HEK293 (cell line): ENCODE measurements around the gene PCBP3.

Experiments used
- SP2 ChIP-seq: fragments of 450-650 bp; formaldehyde crosslinking; IDR thresholded peaks from 2 replicates; pipeline ENCODE4 v1.5.1; 2016; ENCODE audit warnings: missing biosample characterization, missing genetic modification characterization
- ZBTB20 ChIP-seq: fragments of 450-650 bp; formaldehyde crosslinking; IDR thresholded peaks from 2 replicates; pipeline ENCODE4 v1.5.1; 2016; ENCODE audit warnings: missing biosample characterization, missing genetic modification characterization
- ZBTB21 ChIP-seq: fragments of 450-650 bp; formaldehyde crosslinking; IDR thresholded peaks from 2 replicates; pipeline ENCODE4 v1.5.1; 2017; ENCODE audit warnings: missing biosample characterization, missing genetic modification characterization
- ZNF23 ChIP-seq: fragments of 450-650 bp; formaldehyde crosslinking; IDR thresholded peaks from 2 replicates; pipeline ENCODE4 v1.5.1; 2016; ENCODE audit warnings: missing biosample characterization, missing genetic modification characterization, borderline replicate concordance
- ZNF292 ChIP-seq: fragments of 450-650 bp; formaldehyde crosslinking; IDR thresholded peaks from 2 replicates; pipeline ENCODE4 v1.5.1; 2016; ENCODE audit warnings: low read depth, missing biosample characterization, missing genetic modification characterization, borderline replicate concordance
- TF ChIP-seq, protein P1 (sequence below): fragments of 450-650 bp; formaldehyde crosslinking; IDR thresholded peaks from 2 replicates; pipeline ENCODE4 v1.5.1; 2016; ENCODE audit warnings: missing biosample characterization, missing genetic modification characterization
- TF ChIP-seq, protein P2 (sequence below): fragments of 450-650 bp; formaldehyde crosslinking; IDR thresholded peaks from 2 replicates; pipeline ENCODE4 v1.5.1; 2016; ENCODE audit warnings: missing biosample characterization, missing genetic modification characterization
- TF ChIP-seq, protein P3 (sequence below): fragments of 450-650 bp; formaldehyde crosslinking; IDR thresholded peaks from 2 replicates; pipeline ENCODE4 v1.5.1; 2016; ENCODE audit warnings: missing biosample characterization, missing genetic modification characterization
- TF ChIP-seq, protein P4 (sequence below): fragments of 450-650 bp; formaldehyde crosslinking; IDR thresholded peaks from 2 replicates; pipeline ENCODE4 v1.5.1; 2016; ENCODE audit warnings: missing biosample characterization, missing genetic modification characterization, low read depth
- TF ChIP-seq, protein P5 (sequence below): fragments of 450-650 bp; formaldehyde crosslinking; conservative IDR thresholded peaks from 2 replicates; pipeline ENCODE4 v1.5.1; 2016; ENCODE audit warnings: low read depth, missing biosample characterization, missing genetic modification characterization

DNA sequence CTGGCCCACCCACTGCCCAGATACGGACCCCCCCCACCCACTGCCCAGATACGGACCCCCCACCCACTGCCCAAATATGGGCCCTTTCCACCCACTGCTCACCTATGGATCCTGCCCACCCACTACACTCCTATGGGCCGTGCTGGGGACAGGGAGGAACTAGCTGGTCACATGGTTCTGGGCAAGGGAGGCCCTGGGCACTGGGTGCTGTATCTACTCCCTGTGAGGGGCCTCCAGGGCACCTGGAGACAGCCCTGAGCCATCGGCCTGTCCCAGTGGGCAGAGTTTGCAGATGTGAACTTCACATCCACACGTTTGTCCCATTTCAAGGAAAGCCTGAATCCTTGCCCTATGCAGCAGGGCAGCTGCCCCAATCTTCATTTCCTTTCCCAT is 266.6 kb downstream of the PCBP3 start:
- TF ChIP-seq ZNF292 (tag by site-specific recombination), result no peak
- TF ChIP-seq, protein P1, sequence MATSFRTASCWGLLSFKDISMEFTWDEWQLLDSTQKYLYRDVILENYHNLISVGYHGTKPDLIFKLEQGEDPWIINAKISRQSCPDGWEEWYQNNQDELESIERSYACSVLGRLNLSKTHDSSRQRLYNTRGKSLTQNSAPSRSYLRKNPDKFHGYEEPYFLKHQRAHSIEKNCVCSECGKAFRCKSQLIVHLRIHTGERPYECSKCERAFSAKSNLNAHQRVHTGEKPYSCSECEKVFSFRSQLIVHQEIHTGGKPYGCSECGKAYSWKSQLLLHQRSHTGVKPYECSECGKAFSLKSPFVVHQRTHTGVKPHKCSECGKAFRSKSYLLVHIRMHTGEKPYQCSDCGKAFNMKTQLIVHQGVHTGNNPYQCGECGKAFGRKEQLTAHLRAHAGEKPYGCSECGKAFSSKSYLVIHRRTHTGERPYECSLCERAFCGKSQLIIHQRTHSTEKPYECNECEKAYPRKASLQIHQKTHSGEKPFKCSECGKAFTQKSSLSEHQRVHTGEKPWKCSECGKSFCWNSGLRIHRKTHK (tag by site-specific recombination), result no peak
- no peak for TF ChIP-seq ZNF23 (tag by site-specific recombination)
- TF ChIP-seq, protein P2, sequence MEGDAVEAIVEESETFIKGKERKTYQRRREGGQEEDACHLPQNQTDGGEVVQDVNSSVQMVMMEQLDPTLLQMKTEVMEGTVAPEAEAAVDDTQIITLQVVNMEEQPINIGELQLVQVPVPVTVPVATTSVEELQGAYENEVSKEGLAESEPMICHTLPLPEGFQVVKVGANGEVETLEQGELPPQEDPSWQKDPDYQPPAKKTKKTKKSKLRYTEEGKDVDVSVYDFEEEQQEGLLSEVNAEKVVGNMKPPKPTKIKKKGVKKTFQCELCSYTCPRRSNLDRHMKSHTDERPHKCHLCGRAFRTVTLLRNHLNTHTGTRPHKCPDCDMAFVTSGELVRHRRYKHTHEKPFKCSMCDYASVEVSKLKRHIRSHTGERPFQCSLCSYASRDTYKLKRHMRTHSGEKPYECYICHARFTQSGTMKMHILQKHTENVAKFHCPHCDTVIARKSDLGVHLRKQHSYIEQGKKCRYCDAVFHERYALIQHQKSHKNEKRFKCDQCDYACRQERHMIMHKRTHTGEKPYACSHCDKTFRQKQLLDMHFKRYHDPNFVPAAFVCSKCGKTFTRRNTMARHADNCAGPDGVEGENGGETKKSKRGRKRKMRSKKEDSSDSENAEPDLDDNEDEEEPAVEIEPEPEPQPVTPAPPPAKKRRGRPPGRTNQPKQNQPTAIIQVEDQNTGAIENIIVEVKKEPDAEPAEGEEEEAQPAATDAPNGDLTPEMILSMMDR (tag by site-specific recombination), result no peak
- TF ChIP-seq ZBTB21 (tag by site-specific recombination), result no peak
- TF ChIP-seq, protein P3, sequence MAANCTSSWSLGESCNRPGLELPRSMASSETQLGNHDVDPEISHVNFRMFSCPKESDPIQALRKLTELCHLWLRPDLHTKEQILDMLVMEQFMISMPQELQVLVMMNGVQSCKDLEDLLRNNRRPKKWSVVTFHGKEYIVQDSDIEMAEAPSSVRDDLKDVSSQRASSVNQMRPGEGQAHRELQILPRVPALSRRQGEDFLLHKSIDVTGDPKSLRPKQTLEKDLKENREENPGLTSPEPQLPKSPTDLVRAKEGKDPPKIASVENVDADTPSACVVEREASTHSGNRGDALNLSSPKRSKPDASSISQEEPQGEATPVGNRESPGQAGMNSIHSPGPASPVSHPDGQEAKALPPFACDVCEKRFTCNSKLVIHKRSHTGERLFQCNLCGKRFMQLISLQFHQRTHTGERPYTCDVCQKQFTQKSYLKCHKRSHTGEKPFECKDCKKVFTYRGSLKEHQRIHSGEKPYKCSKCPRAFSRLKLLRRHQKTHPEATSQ (tag by site-specific recombination), result no peak
- TF ChIP-seq SP2, result no peak
- TF ChIP-seq, protein P4, sequence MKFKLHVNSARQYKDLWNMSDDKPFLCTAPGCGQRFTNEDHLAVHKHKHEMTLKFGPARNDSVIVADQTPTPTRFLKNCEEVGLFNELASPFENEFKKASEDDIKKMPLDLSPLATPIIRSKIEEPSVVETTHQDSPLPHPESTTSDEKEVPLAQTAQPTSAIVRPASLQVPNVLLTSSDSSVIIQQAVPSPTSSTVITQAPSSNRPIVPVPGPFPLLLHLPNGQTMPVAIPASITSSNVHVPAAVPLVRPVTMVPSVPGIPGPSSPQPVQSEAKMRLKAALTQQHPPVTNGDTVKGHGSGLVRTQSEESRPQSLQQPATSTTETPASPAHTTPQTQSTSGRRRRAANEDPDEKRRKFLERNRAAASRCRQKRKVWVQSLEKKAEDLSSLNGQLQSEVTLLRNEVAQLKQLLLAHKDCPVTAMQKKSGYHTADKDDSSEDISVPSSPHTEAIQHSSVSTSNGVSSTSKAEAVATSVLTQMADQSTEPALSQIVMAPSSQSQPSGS (tag by site-specific recombination), result no peak
- no peak; the same call in 1 of the 2 replicates for TF ChIP-seq ZBTB20 (tag by site-specific recombination)
- TF ChIP-seq, protein P5, sequence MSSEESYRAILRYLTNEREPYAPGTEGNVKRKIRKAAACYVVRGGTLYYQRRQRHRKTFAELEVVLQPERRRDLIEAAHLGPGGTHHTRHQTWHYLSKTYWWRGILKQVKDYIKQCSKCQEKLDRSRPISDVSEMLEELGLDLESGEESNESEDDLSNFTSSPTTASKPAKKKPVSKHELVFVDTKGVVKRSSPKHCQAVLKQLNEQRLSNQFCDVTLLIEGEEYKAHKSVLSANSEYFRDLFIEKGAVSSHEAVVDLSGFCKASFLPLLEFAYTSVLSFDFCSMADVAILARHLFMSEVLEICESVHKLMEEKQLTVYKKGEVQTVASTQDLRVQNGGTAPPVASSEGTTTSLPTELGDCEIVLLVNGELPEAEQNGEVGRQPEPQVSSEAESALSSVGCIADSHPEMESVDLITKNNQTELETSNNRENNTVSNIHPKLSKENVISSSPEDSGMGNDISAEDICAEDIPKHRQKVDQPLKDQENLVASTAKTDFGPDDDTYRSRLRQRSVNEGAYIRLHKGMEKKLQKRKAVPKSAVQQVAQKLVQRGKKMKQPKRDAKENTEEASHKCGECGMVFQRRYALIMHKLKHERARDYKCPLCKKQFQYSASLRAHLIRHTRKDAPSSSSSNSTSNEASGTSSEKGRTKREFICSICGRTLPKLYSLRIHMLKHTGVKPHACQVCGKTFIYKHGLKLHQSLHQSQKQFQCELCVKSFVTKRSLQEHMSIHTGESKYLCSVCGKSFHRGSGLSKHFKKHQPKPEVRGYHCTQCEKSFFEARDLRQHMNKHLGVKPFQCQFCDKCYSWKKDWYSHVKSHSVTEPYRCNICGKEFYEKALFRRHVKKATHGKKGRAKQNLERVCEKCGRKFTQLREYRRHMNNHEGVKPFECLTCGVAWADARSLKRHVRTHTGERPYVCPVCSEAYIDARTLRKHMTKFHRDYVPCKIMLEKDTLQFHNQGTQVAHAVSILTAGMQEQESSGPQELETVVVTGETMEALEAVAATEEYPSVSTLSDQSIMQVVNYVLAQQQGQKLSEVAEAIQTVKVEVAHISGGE (tag by site-specific recombination), result no peak
